Measurements from ENCODE around the gene ACTL7A.

DNA sequence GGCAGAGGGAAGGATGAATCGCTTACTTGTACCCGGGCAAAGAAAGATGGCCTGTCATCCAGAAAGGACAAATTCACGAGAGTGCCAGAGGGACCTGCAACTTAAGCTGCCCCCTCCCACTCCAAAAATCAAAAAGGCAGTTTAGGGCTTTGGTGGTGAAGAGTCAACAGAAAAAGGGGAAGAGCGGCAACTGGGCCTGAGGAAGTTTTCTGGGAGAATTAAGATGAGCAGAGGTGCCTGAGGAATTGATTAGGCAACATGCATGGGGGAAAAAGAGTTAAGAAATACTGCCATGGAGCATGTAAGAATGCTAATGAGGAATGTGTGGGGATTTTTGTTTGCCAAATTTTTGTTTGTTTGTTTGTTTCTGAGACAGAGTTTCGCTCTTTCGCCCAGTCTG lies 4.5 kb upstream of the ACTL7A start:
- TF ChIP-seq, protein P1, sequence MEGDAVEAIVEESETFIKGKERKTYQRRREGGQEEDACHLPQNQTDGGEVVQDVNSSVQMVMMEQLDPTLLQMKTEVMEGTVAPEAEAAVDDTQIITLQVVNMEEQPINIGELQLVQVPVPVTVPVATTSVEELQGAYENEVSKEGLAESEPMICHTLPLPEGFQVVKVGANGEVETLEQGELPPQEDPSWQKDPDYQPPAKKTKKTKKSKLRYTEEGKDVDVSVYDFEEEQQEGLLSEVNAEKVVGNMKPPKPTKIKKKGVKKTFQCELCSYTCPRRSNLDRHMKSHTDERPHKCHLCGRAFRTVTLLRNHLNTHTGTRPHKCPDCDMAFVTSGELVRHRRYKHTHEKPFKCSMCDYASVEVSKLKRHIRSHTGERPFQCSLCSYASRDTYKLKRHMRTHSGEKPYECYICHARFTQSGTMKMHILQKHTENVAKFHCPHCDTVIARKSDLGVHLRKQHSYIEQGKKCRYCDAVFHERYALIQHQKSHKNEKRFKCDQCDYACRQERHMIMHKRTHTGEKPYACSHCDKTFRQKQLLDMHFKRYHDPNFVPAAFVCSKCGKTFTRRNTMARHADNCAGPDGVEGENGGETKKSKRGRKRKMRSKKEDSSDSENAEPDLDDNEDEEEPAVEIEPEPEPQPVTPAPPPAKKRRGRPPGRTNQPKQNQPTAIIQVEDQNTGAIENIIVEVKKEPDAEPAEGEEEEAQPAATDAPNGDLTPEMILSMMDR (IDR thresholded peaks at IDR 0.05 in 8 of 11, conservative IDR thresholded peaks at IDR 0.05 in 3 of 11), result no peak
- no peak for TF ChIP-seq POLR2A (IDR thresholded peaks at IDR 0.05)
- TF ChIP-seq POLR2AphosphoS5 (IDR thresholded peaks at IDR 0.05), result no peak
